Ramos (cell line): ENCODE results near the gene MLYCD.

Experiments used
- in situ Hi-C: fragments of 300-500 bp; cut with MboI; formaldehyde crosslinking; loops from one replicate; pipeline ENCODE4 v1.14.3; 2022; ENCODE audit warnings: low sequenced_read_pairs; ENCODE audit not compliant: unreplicated experiment

The MLYCD gene

GRCh38 chr16:83924686-83925085 lies 25.8 kb downstream of the MLYCD start:
- in situ Hi-C loops = no loop called here

DNA sequence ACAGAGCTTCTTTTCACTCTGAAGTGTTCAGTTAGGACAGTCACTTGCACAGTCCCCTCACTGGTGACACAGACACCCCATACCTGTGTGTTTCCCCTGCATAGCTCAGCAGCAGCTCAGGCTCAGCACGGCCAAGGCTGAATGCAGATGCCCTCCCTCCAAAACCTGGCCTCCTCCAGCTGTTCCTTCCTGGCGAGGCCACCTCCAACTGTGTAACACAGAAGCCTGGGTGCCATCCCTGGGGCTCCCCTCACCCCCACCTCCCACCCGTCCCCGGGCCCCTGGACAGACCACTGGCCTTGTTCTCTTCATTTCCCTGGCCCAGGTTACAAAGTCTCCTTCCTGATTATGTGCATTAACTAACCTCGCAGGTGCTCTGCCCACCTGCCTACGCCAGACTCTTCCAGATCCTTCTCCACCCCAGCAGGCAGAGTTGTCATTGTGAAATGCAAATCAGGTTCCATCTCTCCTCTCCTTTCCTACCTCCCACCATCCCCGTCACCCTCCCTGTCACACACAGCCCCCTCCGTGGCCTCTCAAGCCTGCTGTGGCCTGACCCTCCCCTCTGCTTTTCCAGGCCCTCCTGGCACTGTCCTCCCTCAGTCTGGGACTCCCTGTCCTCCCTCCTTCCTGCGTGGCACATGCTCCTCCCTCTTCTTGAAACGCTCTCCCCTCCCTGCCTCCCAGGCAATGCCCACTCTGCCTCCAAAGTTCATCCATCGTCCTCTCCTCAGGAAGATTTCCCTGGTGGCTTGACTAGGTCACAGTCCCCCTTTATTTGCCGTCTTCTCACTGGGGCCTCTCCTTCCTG lies 26.4 kb downstream of the MLYCD start:
- in situ Hi-C loops = no loop called here

DNA sequence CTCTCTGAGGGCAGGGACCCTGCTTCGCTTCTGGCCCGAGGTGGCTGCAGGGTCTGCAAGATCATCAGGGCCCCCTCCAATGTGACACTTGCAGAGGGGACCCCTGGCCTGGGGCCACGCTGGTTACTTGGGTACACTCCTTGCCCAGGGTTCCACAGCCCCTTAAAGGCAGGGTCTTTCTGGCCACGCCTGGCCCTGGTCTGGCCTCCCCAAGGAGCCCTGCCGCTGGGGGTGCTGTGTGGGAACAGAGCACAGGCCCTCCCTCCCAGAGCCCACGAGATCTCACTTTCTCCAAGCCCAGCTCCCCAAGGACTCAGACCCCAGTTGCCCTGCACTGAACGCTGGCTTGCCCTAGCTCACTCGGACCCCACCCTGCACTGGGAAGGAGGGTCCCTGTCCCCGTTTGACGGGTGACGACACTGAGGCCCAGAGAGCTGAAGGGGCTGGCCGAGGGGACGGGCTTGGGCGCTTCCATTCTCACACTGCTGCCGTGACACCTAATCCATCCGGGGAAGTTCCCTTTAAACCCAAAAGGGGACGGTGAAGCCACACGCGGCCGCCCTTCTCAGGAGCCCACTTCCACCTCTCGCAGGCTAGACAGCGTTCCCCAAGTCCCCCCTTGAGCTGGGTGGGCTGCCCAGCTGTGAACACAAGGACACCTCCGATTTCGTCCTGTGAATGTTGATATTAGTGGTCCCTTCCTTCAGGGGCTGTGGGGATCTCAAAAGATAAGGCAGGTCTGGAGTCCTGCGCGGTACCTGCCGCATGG lies 27.2 kb downstream of the MLYCD start:
- in situ Hi-C loops = no loop called here

DNA sequence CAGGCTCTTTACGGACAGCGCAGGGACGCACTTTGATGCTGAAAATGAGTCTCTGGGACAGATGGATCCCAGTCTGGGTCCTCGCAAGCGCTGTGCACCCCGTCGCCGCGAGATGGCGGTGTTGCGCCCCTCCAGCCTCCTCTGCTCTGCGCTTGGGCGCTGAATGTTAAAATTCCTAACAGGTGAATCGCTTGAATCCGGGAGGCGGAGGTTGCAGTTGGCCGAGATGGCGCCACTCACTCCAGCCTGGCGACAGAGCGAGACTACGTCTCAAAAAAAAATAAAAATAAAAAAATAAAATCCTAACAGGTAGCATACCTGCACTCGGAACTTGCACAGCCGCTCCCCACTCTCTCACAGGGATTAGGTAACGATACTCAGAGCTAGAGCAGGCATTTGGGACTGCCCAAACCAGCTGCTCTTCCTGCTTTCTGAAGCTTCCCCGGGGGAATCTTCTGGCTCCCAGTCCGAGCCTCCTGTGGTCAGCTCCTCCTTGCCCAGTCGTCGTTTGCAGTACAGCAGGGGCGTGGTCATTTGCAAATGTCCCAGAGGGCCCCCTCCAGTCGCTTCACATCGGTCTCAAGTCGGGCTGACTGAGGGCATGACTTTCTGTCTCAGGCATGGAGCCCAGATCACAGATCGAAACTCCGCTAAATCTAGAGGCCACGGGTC lies 27.9 kb downstream of the MLYCD start:
- in situ Hi-C loops = no loop called here

DNA sequence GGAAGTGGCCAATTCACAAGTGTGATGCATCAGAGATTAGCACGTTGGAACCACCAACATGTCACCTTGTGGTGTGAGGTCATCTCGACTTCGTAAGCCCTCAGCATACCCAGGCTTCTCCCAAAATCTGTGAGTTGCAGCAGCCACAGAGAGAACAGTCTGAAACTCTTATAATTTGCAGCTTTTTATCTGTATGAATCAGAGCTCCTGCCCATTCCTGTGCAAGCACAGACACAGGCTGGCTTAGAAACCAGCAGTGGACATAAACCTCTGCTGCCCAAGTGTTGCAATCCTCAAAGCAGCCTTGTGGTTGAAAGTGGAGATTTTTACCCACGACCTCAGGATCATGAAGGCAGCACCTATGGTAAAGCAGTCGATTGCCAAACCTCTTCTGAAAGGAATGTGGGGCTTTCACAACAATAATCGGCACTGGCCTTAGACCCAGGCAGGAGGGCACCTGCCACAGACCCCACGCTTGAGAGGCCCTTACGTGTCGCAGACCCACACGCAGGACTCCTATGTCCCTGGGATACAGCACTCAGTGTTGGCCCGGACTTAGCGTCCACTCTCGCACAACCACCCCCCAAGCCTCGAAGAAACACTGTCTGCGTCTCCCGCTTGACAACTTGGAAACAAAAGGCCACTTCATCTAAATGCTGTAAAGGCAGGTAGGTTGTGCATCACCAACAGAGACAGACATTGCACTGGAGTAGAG lies 29.6 kb downstream of the MLYCD start:
- in situ Hi-C loops = no loop called here

GRCh38 chr16:83929811-83930555 lies 31.1 kb downstream of the MLYCD start:
- in situ Hi-C loops = no loop called here

DNA sequence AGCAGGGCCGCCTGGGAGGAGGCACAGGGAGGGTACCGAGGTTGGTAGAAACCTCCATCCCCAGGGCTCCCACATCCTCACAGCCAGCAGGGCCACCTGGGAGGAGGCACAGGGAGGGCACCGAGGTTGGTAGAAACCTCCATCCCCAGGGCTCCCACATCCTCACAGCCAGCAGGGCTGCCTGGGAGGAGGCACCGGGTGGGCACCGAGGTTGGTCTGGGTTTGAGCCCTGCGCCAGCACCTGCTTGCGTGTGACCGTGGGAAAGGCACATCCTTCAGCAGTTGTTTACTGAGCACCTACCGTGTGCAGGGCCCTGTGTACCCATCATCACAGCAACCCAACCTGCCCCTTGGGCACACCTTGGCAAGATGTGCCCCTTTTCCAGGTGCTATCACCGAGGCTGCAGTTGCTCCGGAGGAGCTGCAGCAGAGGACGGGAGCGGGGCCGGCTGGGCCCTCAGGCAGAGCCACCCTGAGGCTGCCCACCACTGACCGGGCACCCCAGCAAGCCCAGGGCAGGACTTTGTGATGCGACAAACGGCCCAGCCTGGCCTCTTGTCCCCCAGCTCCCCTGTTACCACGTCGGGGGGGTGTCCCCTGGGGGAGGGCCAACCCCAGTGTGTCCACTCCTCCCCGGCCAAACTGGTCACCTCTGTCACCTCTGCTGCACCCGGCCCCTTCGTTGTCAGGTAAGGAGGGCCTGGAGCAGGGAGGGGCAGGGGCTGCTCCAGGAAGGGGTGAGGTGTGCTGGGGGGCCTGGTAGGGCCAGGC lies 32.0 kb downstream of the MLYCD start:
- in situ Hi-C loops = no loop called here

GRCh38 chr16:83931556-83931955 lies 32.6 kb downstream of the MLYCD start:
- in situ Hi-C loops = no loop called here

DNA sequence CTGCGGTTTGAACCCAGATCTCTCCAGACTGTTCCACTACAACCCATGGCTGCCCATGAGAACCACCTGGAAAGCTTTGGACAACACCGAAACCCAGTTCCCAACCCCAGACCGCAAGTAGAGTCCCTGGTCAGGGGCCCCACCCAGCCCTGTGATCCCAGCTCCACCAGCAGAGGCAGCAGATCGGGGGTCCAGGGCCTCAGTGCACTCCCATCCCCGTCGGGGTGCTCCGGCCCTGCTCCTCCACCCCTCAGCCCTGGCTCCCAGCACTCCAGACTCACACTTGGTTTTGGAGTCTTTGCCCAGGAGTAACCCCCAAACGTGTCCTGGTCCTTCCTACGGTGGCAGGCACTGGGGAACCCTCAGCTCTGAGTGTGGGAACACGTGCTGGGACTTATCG lies 33.4 kb downstream of the MLYCD start:
- in situ Hi-C loops = no loop called here

DNA sequence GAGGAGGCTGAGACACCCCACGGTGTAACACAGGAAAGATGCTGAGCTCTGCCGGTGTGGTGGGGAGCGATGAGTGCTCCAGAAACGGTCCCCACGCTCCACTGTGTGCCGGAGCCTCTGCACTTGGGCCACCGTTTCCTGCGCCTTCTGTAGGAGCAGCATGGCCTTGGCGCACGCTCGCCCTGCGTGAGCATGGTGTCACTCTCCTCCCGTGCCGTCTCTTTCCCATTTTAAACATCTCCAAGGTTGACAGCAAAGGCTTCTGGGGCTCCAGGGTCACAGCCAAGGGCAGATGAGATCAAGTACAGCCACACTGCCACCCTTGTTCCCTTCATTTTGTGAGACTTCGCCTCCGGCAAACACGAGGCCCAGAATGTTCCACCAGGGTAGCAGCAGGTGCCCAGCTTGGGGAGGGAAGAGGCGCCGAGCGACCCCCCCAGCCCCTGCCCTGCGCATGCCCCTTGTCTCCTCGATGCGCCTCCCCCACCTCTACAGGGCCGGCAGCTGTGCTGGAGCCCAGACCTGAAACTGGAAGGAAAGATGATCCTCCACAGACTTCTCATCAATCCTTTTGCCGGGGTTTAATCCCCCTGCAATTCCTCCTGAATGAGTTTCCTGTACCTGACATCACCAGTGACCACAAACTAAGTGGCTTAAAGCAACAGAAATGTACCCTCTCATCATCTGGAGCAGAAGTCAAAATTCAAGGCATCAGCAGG lies 34.2 kb downstream of the MLYCD start:
- in situ Hi-C loops = no loop called here

DNA sequence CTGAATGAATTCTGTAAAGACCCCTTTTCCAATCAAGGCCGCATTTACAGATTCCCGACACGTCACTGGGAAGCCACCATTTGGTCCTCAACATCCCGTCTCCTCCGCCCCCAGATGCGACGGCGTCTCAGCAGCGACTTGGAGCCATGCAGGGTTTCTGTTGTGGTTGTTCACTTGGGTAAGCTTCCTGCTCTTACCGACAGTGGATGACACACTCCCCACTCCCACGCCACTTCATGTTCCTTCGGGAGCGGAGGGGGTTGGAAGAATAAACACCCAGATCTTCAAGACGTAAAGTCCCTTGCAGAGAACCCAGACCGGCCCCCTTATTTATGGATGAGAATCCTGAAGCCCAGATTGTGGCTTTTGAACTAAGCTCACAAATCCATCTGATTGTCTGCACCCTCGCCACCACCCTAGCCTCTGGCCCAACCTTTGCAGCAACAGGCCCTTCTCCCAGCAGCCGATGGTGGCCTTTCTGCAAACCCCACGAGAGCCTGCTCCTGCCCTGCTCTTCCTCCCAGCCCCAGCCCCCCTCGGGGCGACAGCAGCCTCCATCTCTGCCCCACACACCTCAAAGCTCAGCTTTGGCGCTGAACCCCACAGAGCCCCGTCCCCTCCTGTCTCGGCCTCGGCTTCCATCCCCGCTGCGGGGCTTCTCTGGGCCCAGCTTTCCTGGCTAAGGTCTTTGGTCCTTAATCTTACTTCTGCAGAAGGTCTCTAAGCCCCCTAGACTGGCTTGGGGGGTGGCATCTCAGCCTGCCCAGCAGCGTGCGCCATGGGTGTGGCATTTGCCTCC lies 35.2 kb downstream of the MLYCD start:
- in situ Hi-C loops = no loop called here

GRCh38 chr16:83934684-83934977 lies 35.7 kb downstream of the MLYCD start:
- in situ Hi-C loops = no loop called here

GRCh38 chr16:83935005-83935857 lies 36.3 kb downstream of the MLYCD start:
- in situ Hi-C loops = no loop called here

- in situ Hi-C loops = no loop called here
These were observed 36.9 kb downstream of the MLYCD start for GRCh38 chr16:83935858-83936255.

DNA sequence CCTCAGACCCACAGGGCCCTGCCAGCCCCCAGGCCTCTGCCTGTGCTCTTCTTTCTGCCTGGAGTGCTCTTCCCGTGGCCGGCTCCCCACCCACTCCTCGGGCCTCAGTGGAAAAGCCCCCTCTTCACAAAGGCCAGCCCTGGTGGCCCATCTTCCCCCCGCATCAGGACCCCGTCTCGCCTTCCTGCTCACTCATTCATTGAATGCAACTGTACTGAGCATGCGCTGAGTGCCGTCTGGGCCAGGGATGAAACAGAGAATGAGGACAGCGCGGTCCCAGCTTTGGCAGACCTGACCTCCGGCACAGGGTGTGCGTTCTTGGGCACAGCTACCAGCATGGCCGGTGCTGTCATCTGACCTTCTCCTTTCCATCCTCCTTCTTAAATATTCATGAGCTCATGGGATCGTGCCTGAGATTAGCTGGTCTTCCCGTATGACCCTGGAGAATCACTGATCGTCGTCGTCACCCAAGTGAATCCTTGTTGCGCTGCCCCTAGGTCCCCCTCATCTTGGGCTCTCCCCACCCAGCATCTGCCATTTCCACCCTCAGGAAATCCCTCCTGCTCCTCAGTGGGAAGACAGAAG lies 37.8 kb downstream of the MLYCD start:
- in situ Hi-C loops = no loop called here

DNA sequence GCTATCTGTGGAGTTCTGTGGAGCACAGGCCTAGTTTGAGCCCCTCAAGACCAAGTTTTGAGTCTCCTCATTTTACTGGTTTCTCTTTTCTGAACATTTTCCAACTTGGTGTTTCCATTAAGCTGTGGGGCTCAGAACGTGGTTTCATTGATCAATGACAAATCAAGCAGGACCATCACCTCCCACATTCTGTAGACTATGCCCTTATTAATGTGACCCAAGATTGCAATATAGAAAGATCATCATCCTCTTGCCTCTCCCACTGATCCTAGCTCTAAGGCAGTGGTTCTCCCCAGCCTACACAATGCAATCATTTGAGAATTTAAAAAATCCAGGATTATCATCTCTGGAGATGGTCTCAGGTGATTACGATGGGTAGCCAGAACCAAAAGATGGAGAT lies 38.4 kb downstream of the MLYCD start:
- in situ Hi-C loops = no loop called here
